Measurements from ENCODE around the gene ZNF709.
"Not testable (repeated sequence)": the region's sequence is repeated elsewhere in the genome, so short reads cannot be mapped to it uniquely, and the experiment has no call there.

The ZNF709 gene

GRCh38 chr19:12484371-12485051 lies at the start of gene ZNF709:
ZNF709 (minus strand) TSS chr19:12484816; CDS start chr19:12484657, 159 bp downstream.
- DNase-seq (peak; percentile 92), ATAC-seq (peak; percentile 98)

GRCh38 chr19:12527034-12527836 lies 42.6 kb upstream of the ZNF709 start:
- DNase-seq = no peak

GRCh38 chr19:12526542-12526941 lies 41.9 kb upstream of the ZNF709 start:
- ATAC-seq (no peak), DNase-seq (no peak)

More at GRCh38 chr19:12527034-12527836, 42.6 kb upstream of the ZNF709 start:
- ATAC-seq = no peak

- DNase-seq (no peak), ATAC-seq (no peak)
Measured at GRCh38 chr19:12521996-12522395, 37.4 kb upstream of the ZNF709 start.

- ATAC-seq (no peak), DNase-seq (no peak)
Measured at GRCh38 chr19:12513531-12514061, 29.0 kb upstream of the ZNF709 start.

- ATAC-seq = no peak
- no peak for DNase-seq
Measured at GRCh38 chr19:12497032-12497431, 12.4 kb upstream of the ZNF709 start.

- DNase-seq (no peak), ATAC-seq (no peak)
Measured at GRCh38 chr19:12496480-12496879, 11.9 kb upstream of the ZNF709 start.

GRCh38 chr19:12495002-12495802 lies 10.6 kb upstream of the ZNF709 start:
- peak; percentile 95 for DNase-seq
- ATAC-seq = peak; percentile 100

GRCh38 chr19:12494260-12494860 lies 9.7 kb upstream of the ZNF709 start:
- ATAC-seq = no peak
- no peak for DNase-seq

- not testable (repeated sequence) for DNase-seq
Measured at GRCh38 chr19:12486265-12486783, 1.7 kb upstream of the ZNF709 start.

GRCh38 chr19:12485571-12485970 lies 955 bp upstream of the ZNF709 start:
- no peak for DNase-seq

More at GRCh38 chr19:12486265-12486783, 1.7 kb upstream of the ZNF709 start:
- ATAC-seq = not testable (repeated sequence)

GRCh38 chr19:12485052-12485416 lies 418 bp upstream of the ZNF709 start:
- DNase-seq (no peak), ATAC-seq (no peak)

More at GRCh38 chr19:12485571-12485970, 955 bp upstream of the ZNF709 start:
- no peak for ATAC-seq

- ATAC-seq (no peak), DNase-seq (no peak)
Measured at GRCh38 chr19:12484011-12484370, 625 bp downstream of the ZNF709 start.

- ATAC-seq (no peak), DNase-seq (no peak)
Measured at GRCh38 chr19:12482509-12482886, 2.1 kb downstream of the ZNF709 start.

GRCh38 chr19:12481781-12482508 lies 2.7 kb downstream of the ZNF709 start:
- ATAC-seq = no peak
- no peak for DNase-seq

- no peak for ATAC-seq
- DNase-seq = no peak
Measured at GRCh38 chr19:12478234-12478941, 6.2 kb downstream of the ZNF709 start.

- not testable (repeated sequence) for DNase-seq, ATAC-seq
Measured at GRCh38 chr19:12467651-12468050, 17.0 kb downstream of the ZNF709 start.

GRCh38 chr19:12465211-12465610 lies 19.4 kb downstream of the ZNF709 start:
- DNase-seq (no peak), ATAC-seq (no peak)

GRCh38 chr19:12464769-12465168 lies 19.8 kb downstream of the ZNF709 start:
- ATAC-seq = no peak
- no peak for DNase-seq

GRCh38 chr19:12464139-12464538 lies 20.5 kb downstream of the ZNF709 start:
- not testable (repeated sequence) for ATAC-seq, DNase-seq
